ENCODE measurements around the gene GPR65.

GPR65 gene

GRCh38 chr14:88030892-88031291 lies 26.0 kb downstream of the GPR65 start:
- no peak for DNase-seq (ENCODE audit: low read depth in 1 of 2, low spot score in 1 of 2)
- no peak for TF ChIP-seq JUND (IDR thresholded peaks at IDR 0.05; ENCODE audit: low read depth)
- in situ Hi-C loops (cut with HindIII; ENCODE audit: low pct_unique_long_range_greater_than_20kb, low sequenced_read_pairs), result no loop called here

GRCh38 chr14:88032373-88032772 lies 27.4 kb downstream of the GPR65 start:
- in situ Hi-C loops (cut with HindIII; ENCODE audit: low pct_unique_long_range_greater_than_20kb, low sequenced_read_pairs), result no loop called here
- no peak for TF ChIP-seq JUND (IDR thresholded peaks at IDR 0.05; ENCODE audit: low read depth)
- no peak for DNase-seq (ENCODE audit: low read depth in 1 of 2, low spot score in 1 of 2)

- no peak for DNase-seq (ENCODE audit: low read depth in 1 of 2, low spot score in 1 of 2)
- TF ChIP-seq JUND (IDR thresholded peaks at IDR 0.05; ENCODE audit: low read depth), result no peak
- in situ Hi-C loops (cut with HindIII; ENCODE audit: low pct_unique_long_range_greater_than_20kb, low sequenced_read_pairs), result no loop called here
Measured at GRCh38 chr14:88034076-88034475, 29.1 kb downstream of the GPR65 start.

GRCh38 chr14:88036422-88036821 lies 31.5 kb downstream of the GPR65 start:
- TF ChIP-seq JUND (IDR thresholded peaks at IDR 0.05; ENCODE audit: low read depth), result no peak
- in situ Hi-C loops (cut with HindIII; ENCODE audit: low pct_unique_long_range_greater_than_20kb, low sequenced_read_pairs), result no loop called here

GRCh38 chr14:88037325-88037724 lies 32.4 kb downstream of the GPR65 start:
- no peak for DNase-seq (ENCODE audit: low read depth in 1 of 2, low spot score in 1 of 2)
- in situ Hi-C loops (cut with HindIII; ENCODE audit: low pct_unique_long_range_greater_than_20kb, low sequenced_read_pairs), result no loop called here
- no peak for TF ChIP-seq JUND (IDR thresholded peaks at IDR 0.05; ENCODE audit: low read depth)

More at GRCh38 chr14:88036422-88036821, 31.5 kb downstream of the GPR65 start:
- DNase-seq (ENCODE audit: low read depth in 1 of 2, low spot score in 1 of 2), result no peak

GRCh38 chr14:88039197-88039596 lies 34.3 kb downstream of the GPR65 start:
- no peak for TF ChIP-seq JUND (IDR thresholded peaks at IDR 0.05; ENCODE audit: low read depth)
- in situ Hi-C loops (cut with HindIII; ENCODE audit: low pct_unique_long_range_greater_than_20kb, low sequenced_read_pairs), result no loop called here

GRCh38 chr14:88040146-88040545 lies 35.2 kb downstream of the GPR65 start:
- DNase-seq (ENCODE audit: low read depth in 1 of 2, low spot score in 1 of 2), result no peak
- TF ChIP-seq JUND (IDR thresholded peaks at IDR 0.05; ENCODE audit: low read depth), result no peak
- in situ Hi-C loops (cut with HindIII; ENCODE audit: low pct_unique_long_range_greater_than_20kb, low sequenced_read_pairs), result no loop called here

More at GRCh38 chr14:88039197-88039596, 34.3 kb downstream of the GPR65 start:
- DNase-seq (ENCODE audit: low read depth in 1 of 2, low spot score in 1 of 2), result no peak

GRCh38 chr14:88043529-88044443 lies 38.9 kb downstream of the GPR65 start:
- DNase-seq (ENCODE audit: low read depth in 1 of 2, low spot score in 1 of 2), result no peak
- in situ Hi-C loops (cut with HindIII; ENCODE audit: low pct_unique_long_range_greater_than_20kb, low sequenced_read_pairs), result no loop called here
- no peak for TF ChIP-seq JUND (IDR thresholded peaks at IDR 0.05; ENCODE audit: low read depth)

- no peak for TF ChIP-seq JUND (IDR thresholded peaks at IDR 0.05; ENCODE audit: low read depth)
- no peak for DNase-seq (ENCODE audit: low read depth in 1 of 2, low spot score in 1 of 2)
- in situ Hi-C loops (cut with HindIII; ENCODE audit: low pct_unique_long_range_greater_than_20kb, low sequenced_read_pairs), result no loop called here
Measured at GRCh38 chr14:88044444-88044758, 39.5 kb downstream of the GPR65 start.

GRCh38 chr14:88044776-88045446 lies 40.0 kb downstream of the GPR65 start:
- in situ Hi-C loops (cut with HindIII; ENCODE audit: low pct_unique_long_range_greater_than_20kb, low sequenced_read_pairs), result no loop called here
- no peak for TF ChIP-seq JUND (IDR thresholded peaks at IDR 0.05; ENCODE audit: low read depth)
- DNase-seq (ENCODE audit: low read depth in 1 of 2, low spot score in 1 of 2), result no peak

- in situ Hi-C loops (cut with HindIII; ENCODE audit: low pct_unique_long_range_greater_than_20kb, low sequenced_read_pairs), result no loop called here
- DNase-seq (ENCODE audit: low read depth in 1 of 2, low spot score in 1 of 2), result no peak
- TF ChIP-seq JUND (IDR thresholded peaks at IDR 0.05; ENCODE audit: low read depth), result no peak
Measured at GRCh38 chr14:88045705-88046104, 40.8 kb downstream of the GPR65 start.

- no peak for DNase-seq (ENCODE audit: low read depth in 1 of 2, low spot score in 1 of 2)
- in situ Hi-C loops (cut with HindIII; ENCODE audit: low pct_unique_long_range_greater_than_20kb, low sequenced_read_pairs), result no loop called here
- TF ChIP-seq JUND (IDR thresholded peaks at IDR 0.05; ENCODE audit: low read depth), result no peak
Measured at GRCh38 chr14:88048351-88048750, 43.4 kb downstream of the GPR65 start.

- no peak for TF ChIP-seq JUND (IDR thresholded peaks at IDR 0.05; ENCODE audit: low read depth)
- no peak for DNase-seq (ENCODE audit: low read depth in 1 of 2, low spot score in 1 of 2)
Measured at GRCh38 chr14:88049266-88049665, 44.3 kb downstream of the GPR65 start.

More at GRCh38 chr14:88049266-88049665, 44.3 kb downstream of the GPR65 start:
- in situ Hi-C loops (cut with HindIII; ENCODE audit: low pct_unique_long_range_greater_than_20kb, low sequenced_read_pairs), result no loop called here
